ENCODE measurements around the gene KIRREL3.

Gene KIRREL3

DNA sequence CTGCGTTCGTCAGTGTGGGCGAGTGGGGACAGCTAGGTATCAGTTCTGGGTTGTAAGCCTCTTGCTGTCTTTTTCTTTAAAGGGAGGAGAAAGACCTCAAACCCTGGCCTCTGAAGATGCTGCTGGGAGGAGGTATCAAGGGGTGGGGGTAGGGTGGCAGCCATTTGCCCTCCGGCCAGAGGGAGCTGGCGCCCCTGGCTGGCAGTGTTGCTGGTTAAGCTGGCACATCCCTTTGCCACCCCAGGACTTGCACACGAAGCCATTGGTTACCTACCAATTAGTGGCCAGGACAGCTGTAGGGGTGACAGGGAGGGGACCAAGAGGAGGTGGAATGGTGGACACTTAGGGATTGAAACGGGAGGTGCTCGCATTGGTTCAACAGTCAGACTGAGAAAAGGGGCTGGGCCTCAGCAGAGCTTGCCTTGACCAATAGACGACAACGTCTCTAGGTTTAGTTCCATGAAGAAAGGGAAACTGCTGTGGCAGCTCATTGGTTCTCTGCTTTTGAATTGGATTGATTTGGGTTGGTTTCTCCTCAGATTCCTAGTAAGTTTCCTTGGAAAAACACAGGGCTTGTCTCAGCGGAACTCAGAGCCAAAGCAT, 567.2 kb downstream of the KIRREL3 start:
- DNase-seq, result no peak

GRCh38 chr11:126432525-126432924, 568.0 kb downstream of the KIRREL3 start:
- DNase-seq, result no peak

DNA sequence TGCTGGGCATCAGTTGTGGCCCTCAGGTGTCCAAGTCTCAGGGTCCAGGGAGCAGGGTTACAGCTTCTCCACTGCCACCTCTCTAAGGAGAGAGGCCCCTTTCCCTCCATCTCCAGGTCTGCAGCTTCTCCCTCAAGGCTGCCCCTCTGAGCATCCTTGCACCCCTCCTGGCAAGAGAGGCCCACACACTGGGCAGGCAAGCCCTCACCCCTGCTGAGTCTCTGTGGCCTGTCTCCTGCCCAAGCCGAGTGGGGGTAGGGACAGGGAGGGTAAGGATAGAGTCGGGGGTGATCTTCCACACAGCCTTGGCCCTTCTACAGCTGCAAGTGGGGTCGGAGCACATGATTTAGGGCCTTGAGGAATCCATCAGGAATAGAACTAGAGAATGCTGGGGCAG, 568.5 kb downstream of the KIRREL3 start:
- DNase-seq, result no peak

DNA sequence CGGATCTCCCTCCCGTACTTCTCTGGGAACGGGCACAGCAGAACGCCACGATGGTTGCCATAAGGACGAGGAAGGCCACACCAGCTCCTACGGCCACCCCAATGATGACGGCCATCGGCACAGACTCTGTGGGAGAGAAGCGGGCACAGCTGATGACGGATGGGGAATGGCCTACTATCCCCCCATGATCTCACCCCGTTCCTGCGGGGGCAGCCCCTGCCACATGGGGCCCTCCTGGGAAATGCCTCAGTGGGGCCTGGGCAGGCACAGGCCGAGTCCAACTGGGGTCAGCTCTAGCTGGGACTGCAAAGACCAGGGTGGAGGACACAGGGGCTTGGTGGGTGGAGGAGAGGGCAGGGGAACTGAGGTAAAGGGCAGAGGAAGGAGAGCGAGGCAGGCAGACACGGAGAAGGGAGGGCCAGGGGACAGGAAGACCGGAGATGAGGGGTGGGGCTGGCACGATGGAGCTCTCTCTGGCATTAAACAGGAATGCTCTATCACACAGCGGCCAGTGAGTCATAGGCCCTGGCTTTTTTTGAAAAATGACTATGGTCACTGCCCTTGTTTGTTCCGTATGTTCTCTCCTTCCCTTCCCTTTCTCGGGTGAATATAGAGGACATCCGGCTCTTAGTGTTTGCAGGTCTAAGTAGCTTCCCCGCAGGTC, 569.0 kb downstream of the KIRREL3 start:
- DNase-seq, result no peak

DNA sequence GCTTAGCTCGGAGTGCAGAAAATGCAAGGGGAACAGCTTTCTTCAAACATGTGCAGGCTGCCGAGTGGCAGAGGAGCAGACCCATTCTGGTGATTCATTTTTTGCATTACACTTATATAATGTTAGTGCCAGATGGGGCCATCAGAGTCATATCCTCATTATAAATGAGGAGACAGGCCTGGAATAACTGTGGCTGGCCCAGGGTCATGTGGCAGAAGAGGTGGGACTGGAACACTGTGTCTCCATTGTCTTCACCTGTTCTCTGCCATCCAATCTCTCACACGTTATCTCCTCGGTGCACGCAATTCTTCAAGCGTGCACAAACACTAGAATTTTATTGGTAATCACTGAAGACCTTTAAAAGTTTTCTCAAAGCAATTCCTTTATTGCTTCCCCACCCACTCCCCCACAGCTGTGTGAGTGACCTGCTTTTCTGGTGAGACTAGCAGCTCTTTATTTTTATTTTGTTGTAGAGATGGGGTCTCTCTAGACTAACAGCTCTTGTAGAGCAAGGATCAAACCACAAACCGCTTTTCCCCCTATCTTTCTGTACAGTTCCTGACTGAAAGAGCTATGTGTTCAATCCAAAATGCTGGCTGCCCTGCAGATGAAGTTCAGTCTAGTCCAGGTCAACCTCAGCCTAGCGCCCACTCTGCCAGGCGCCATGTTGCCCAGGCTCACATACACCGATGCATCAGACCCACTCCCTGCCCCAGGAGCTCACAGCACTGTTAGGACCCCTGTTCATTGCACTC, 569.8 kb downstream of the KIRREL3 start:
- DNase-seq, result no peak

DNA sequence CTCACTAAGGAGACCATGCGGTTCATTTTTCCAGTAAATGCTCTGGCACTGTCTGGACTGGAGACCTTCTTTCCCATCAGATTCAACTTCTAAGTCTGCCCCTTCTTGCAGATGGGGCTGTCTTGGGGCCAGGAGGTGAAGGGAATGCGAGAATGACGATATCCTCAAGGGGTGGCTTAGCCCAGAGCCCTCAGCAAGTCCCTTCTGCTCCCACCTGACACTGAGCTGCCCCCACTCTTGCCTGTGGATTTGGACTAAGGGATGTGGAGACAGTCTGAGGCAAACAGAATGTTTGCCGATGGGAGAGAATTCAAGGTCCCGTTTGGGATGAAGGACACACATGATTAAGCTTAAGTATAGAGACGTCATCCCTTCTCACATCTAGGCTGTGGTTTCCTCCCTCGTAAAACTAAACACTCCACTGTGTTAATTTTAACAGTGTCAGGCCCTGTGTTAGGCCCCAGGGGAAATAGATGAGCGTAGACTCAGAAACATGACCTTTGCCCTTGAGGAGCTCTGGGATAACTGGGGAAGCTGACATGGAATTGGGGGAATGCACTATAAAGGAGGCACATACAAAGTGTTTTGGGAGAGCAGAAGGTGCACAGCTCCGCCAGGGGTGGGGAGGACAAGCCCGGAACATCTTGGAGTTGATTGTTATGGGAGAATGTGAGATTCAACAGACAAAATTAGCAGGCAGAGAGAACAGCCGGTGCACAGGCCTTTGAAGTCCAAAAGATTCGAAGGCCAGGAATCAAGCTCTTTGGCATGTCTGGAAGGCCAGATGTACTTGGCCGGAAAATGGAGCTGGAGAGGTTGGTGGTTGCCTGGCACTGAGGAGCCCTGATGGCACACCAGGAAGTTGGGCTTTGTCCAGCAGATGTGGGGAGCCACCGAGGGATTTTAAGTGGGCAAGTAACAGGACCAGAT, 573.5 kb downstream of the KIRREL3 start:
- DNase-seq, result peak in 1 of 56 donors; percentile 13

DNA sequence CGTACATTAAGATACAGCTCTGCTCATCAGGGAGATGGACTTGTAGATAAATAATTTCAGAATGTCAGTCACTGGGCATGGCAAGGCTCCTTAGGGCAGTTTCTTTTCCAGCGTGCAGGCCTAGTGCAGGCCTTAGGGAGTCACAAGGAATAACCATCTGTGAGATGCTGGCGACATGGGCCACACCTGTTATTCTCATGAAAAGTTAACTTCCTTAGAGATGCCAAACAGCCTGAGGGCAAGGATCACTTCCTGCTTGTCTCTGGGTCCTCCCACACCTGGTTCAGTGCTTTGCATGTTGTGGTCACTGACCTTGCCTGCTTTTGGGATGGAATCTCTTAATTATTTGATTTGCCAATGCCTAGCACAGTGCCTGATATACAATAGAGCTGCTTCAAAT, 574.5 kb downstream of the KIRREL3 start:
- DNase-seq, result no peak

GRCh38 chr11:126424471-126425039, 576.0 kb downstream of the KIRREL3 start:
- DNase-seq, result no peak

GRCh38 chr11:126423743-126424142, 576.8 kb downstream of the KIRREL3 start:
- DNase-seq, result no peak

- no peak for DNase-seq
These were observed 577.4 kb downstream of the KIRREL3 start for GRCh38 chr11:126423154-126423553.

DNA sequence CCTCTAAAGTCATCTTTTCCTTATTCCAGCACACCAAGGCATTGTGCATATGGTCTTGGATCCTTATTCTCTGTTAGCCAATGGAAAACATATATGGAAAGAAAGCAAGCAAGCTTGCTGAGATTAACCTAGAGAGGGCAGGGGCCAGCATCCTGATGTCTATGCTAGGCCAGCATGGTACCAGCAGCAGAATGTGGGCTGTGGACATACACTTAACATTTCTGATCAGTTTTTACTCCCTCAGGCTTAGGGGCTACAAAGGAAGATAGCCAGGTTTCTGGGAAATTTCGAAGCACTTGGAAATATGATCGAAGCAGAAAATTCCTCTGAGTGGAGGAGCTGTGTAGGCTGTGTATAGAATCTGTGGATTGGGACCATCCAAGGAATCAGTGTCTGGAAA, 578.1 kb downstream of the KIRREL3 start:
- no peak for DNase-seq

- no peak for DNase-seq
These were observed 579.3 kb downstream of the KIRREL3 start for GRCh38 chr11:126421271-126421671.

GRCh38 chr11:126420698-126421256, 579.8 kb downstream of the KIRREL3 start:
- no peak for DNase-seq

DNA sequence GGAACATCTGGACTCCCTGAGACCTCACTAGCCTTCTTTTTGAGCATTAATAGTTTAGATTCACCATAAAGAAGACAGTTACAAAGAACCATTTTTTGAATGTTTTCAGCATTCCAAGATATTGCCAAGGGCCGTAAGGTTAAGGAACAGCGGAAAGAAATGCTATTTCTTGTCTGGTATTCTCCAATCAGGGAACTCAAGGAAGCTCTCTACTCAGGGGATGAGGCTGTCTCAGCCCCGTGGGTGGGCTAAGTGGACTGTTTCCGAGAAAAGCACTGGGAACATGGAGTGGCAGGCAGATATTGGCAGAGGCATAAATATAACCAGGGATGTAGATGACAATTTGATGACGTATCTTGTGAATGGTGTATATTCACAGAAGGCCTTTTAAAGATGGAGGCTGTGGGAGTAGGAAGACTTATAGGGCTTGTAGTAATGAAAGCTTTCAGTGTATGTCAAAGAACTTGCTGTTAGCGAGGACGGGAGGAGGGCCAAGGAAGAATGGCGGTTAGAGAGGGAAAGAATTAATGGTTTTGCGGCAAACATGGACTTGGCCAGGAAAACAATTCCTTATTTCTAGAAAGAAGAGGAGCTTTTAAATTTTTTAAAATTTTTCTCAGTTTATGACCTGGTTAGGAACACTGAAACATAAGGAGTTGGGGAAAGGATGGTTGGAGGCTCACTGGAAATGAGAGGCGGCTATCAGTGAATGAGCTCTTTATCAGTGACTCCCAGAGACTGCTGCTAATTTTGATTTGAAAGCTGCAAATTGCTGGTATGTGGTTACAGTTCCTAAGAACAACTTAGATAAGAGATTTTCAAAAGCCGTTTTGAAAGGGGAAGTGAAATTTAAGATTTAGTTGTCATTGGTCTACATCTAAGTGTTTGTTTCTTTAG, 580.5 kb downstream of the KIRREL3 start:
- no peak for DNase-seq

- no peak for DNase-seq
These were observed 581.7 kb downstream of the KIRREL3 start for GRCh38 chr11:126418887-126419286.

- DNase-seq, result no peak
These were observed 583.3 kb downstream of the KIRREL3 start for GRCh38 chr11:126417091-126417862.

DNA sequence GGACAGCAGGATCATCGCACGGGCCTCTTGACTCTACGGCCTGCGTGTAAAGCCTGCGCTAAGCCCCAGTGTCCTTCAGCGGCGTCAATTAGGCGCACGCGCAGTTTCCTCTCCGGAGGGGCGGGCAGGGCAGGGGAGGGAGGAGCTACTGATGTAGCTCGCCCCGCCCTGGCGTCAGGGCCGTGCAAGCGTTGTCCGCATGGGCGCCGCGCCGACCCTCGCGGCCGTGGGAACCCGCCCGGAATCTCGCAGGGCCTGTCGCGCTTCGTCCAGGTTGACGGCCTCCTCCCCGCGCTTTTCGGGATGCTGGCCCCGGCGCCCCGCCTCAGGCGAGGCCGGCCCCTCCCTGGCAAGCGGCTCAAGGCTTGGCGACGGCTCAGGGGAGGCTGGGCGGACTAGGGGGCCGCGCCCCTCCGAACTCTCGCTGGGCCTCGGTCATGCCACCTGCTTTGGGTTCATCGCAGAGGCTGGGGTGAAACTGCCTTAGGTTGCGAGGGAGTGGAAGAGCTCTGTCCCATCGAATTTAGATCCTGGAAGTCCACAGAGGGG, 584.0 kb downstream of the KIRREL3 start:
- DNase-seq, result peak in 55 of 56 donors; percentile 33 to 91 (median 80)

GRCh38 chr11:126415669-126416420, 584.7 kb downstream of the KIRREL3 start:
- DNase-seq, result peak in 45 of 56 donors; percentile 18 to 70 (median 49)
